ENCODE results near the gene TNFRSF6B. TPM values are rescaled to one million over a fixed set of nuclear protein-coding genes. Genes with fewer than 3 reads are reported as not detected.
"Not testable (repeated sequence)": the region's sequence is repeated elsewhere in the genome, so short reads cannot be mapped to it uniquely, and the experiment has no call there.

TNFRSF6B gene
- total RNA-seq, 1 donor from 2014 or later: 2.3 TPM

DNA sequence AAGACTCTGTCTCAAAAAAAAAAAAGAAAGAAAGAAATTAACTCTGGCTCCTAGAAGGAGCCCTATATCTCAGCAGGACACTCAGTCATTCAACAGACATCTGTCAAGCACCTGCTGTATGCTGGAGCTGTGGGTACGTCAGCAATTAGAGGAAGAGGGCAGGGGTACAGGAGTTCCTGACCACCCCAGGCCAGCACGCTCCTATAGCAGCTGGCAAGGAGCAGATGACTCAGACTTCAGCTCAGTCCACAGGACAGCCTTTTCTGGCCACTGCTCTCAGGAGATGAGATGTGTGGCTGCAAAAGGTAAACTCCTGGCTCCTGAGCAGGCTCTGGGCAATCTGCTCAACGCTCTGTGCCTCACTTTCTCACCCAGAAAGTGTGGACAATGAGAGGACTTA is 40.0 kb upstream of the TNFRSF6B start:
- no peaks in the 10 kb centered on the region for H3K27me3 Mint-ChIP-seq (ENCODE audit: unreplicated experiment)
- no peak overlapping the region for H3K4me3 Mint-ChIP-seq (ENCODE audit: unreplicated experiment)
- no peaks in the 10 kb centered on the region for H3K36me3 Mint-ChIP-seq (ENCODE audit: unreplicated experiment)
- TF ChIP-seq, protein P1, sequence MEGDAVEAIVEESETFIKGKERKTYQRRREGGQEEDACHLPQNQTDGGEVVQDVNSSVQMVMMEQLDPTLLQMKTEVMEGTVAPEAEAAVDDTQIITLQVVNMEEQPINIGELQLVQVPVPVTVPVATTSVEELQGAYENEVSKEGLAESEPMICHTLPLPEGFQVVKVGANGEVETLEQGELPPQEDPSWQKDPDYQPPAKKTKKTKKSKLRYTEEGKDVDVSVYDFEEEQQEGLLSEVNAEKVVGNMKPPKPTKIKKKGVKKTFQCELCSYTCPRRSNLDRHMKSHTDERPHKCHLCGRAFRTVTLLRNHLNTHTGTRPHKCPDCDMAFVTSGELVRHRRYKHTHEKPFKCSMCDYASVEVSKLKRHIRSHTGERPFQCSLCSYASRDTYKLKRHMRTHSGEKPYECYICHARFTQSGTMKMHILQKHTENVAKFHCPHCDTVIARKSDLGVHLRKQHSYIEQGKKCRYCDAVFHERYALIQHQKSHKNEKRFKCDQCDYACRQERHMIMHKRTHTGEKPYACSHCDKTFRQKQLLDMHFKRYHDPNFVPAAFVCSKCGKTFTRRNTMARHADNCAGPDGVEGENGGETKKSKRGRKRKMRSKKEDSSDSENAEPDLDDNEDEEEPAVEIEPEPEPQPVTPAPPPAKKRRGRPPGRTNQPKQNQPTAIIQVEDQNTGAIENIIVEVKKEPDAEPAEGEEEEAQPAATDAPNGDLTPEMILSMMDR (IDR thresholded peaks at IDR 0.05): no peak
- peaks cover 33% of the 10 kb centered on the region for H3K4me1 Mint-ChIP-seq (ENCODE audit: unreplicated experiment)
- no peaks in the 10 kb centered on the region for H3K9me3 Mint-ChIP-seq (ENCODE audit: unreplicated experiment)
- no peak overlapping the region for H3K27ac Mint-ChIP-seq (ENCODE audit: unreplicated experiment)
- no peak for DNase-seq (ENCODE audit: extremely low spot score, unreplicated experiment)

DNA sequence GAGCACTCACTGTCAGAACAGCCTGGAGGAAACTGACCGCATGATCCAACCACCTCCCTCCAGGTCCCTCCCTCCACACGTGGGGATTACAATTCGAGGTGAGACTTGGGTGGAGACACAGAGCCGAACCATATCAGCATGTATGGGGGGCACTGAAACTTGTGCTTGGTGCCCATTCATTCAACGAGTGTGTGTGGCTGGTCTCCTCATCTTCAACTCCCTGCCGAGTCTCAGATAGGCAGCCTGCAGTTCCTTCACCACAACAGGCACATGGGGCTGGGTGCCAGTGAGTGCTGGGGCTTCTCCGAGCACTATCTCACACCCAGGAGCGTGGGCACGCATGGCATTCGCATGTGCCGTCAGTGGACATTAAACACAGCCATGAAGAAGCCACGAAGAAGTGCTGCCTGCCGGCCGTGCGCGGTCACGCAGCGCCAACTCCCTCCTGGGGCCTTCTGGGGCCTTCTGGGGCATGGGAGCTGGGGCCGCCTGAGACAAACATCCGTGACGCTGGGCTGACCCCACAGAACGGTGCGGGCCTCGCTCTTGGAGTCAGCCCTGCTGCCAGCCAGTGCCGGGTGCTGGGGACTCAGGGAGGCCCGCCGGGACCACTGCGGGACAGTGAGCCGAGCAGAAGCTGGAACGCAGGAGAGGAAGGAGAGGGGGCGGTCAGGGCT is 39.1 kb upstream of the TNFRSF6B start:
- peaks cover 2% of the 10 kb centered on the region for H3K36me3 Mint-ChIP-seq (ENCODE audit: unreplicated experiment)
- H3K4me1 Mint-ChIP-seq (ENCODE audit: unreplicated experiment): peaks cover 30% of the 10 kb centered on the region
- DNase-seq (ENCODE audit: extremely low spot score, unreplicated experiment): no peak
- H3K27ac Mint-ChIP-seq (ENCODE audit: unreplicated experiment): peak overlapping the region; percentile 94
- H3K27me3 Mint-ChIP-seq (ENCODE audit: unreplicated experiment): no peaks in the 10 kb centered on the region
- H3K4me3 Mint-ChIP-seq (ENCODE audit: unreplicated experiment): peak overlapping the region; percentile 97
- no peaks in the 10 kb centered on the region for H3K9me3 Mint-ChIP-seq (ENCODE audit: unreplicated experiment)
- TF ChIP-seq, protein P1 (IDR thresholded peaks at IDR 0.05): no peak

DNA sequence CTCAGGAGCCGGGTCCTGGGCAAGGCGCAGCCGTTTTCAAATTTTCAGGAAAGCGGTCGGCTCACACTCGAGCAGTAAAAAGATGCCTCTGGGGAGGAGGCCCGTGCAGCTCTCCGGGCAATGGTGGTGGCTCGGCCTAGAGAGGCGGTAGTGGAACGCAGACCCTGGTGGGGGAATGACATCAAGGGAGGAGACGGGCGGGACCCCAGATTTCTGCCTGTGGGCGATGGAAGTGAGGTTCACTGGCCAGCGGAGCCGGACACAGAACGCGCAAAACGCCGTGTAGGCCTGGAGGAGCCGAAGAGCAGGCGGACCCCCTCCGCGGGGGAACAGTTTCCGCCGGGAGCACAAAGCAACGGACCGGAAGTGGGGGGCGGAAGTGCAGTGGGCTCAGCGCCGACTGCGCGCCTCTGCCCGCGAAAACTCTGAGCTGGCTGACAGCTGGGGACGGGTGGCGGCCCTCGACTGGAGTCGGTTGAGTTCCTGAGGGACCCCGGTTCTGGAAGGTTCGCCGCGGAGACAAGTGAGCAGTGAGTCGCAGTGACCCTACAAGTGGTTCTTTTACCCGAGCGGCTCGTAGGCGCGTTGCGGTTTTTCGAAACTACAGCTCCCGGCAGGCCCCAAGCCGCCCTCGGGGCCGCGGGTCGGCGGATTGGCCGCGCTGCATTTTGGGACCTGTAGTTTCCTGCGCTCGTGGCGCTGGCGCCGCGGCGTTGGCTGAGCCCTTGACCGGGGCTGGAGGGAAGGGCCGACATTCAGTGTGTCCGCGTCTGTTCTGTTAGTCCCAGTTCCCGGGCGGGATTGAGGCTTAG is 38.3 kb upstream of the TNFRSF6B start, which contains the start of gene RTEL1:
Gene RTEL1, plus strand, starts transcription at position 376 of the 812 bp plus-strand sequence. CDS start 1,091 bp downstream, outside the sequence.
- peaks cover 5% of the 10 kb centered on the region for H3K36me3 Mint-ChIP-seq (ENCODE audit: unreplicated experiment)
- H3K9me3 Mint-ChIP-seq (ENCODE audit: unreplicated experiment): no peaks in the 10 kb centered on the region
- peak within 1 kb of the TSS; percentile 97 for H3K4me3 Mint-ChIP-seq (ENCODE audit: unreplicated experiment)
- H3K27ac Mint-ChIP-seq (ENCODE audit: unreplicated experiment): peak within 1 kb of the TSS; percentile 94
- peak; percentile 97 for DNase-seq (ENCODE audit: extremely low spot score, unreplicated experiment)
- peaks cover 30% of the 10 kb centered on the region for H3K4me1 Mint-ChIP-seq (ENCODE audit: unreplicated experiment)
- TF ChIP-seq, protein P1 (IDR thresholded peaks at IDR 0.05): no peak
- H3K27me3 Mint-ChIP-seq (ENCODE audit: unreplicated experiment): no peaks in the 10 kb centered on the region

DNA sequence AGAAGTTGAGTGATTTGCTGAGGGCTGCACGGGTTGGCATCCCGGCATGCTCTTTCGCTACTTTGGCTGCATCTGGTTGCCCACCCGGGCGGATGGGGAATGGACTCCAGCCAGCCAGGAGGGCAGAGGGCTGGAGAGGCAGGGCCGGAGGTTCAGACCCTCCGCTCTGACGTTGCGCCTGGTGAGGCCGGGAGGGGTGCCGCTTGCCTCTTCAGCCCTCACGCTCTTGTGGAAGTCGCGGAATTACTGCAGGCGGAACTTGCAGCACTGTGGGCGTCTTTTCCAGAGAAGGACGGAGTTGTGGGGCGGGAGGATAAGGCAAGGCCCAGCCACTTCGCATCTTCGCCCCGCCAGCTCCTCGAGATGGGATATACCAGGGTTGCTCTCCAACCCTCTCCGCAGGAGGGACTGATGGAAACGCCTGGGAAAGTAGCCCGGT is 37.7 kb upstream of the TNFRSF6B start:
- Mint-ChIP-seq H3K27me3 (ENCODE audit: unreplicated experiment) (no peaks in the 10 kb centered on the region), H3K36me3 (ENCODE audit: unreplicated experiment) (peaks cover 5% of the 10 kb centered on the region), H3K9me3 (ENCODE audit: unreplicated experiment) (no peaks in the 10 kb centered on the region), H3K27ac (ENCODE audit: unreplicated experiment) (peak overlapping the region; percentile 94), H3K4me3 (ENCODE audit: unreplicated experiment) (peak overlapping the region; percentile 97), H3K4me1 (ENCODE audit: unreplicated experiment) (peaks cover 29% of the 10 kb centered on the region)
- TF ChIP-seq, protein P1 (IDR thresholded peaks at IDR 0.05): no peak
- DNase-seq (ENCODE audit: extremely low spot score, unreplicated experiment): no peak

DNA sequence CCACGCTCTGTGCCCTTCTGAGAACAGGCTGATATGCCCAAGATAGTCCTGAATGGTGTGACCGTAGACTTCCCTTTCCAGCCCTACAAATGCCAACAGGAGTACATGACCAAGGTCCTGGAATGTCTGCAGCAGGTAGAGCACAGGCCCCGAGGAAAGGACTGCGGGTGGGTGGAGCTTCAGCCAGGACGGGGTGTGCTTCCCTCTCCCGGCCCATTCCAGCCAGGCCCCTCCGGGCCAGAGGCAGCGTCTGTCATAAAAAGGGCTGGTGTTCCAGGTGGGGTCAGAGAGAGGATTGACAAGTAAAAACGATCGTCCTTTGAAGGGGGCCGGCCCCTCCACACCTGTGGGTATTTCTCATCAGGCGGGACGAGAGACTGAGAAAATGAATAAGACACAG is 37.1 kb upstream of the TNFRSF6B start:
- no peaks in the 10 kb centered on the region for H3K27me3 Mint-ChIP-seq (ENCODE audit: unreplicated experiment)
- peaks cover 5% of the 10 kb centered on the region for H3K36me3 Mint-ChIP-seq (ENCODE audit: unreplicated experiment)
- peak overlapping the region; percentile 94 for H3K27ac Mint-ChIP-seq (ENCODE audit: unreplicated experiment)
- H3K4me1 Mint-ChIP-seq (ENCODE audit: unreplicated experiment): peaks cover 24% of the 10 kb centered on the region
- TF ChIP-seq, protein P1 (IDR thresholded peaks at IDR 0.05): no peak
- no peaks in the 10 kb centered on the region for H3K9me3 Mint-ChIP-seq (ENCODE audit: unreplicated experiment)
- no peak for DNase-seq (ENCODE audit: extremely low spot score, unreplicated experiment)
- peak overlapping the region; percentile 97 for H3K4me3 Mint-ChIP-seq (ENCODE audit: unreplicated experiment)

DNA sequence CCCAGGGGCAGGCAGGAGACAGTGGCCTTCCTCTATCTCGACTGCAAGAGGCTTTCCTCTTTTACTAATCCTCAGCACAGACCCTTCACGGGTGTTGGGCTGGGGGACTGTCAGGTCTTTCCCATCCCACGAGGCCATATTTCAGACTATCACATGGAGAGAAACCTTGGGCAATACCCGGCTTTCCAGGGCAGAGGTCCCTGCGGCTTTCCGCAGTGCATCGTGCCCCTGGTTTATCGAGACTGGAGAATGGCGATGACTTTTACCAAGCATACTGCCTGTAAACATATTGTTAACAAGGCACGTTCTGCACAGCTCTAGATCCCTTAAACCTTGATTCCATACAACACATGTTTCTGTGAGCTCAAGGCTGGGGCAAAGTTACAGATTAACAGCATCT is 36.3 kb upstream of the TNFRSF6B start:
- Mint-ChIP-seq H3K4me1 (ENCODE audit: unreplicated experiment) (peaks cover 24% of the 10 kb centered on the region), H3K4me3 (ENCODE audit: unreplicated experiment) (peak overlapping the region; percentile 97)
- H3K27ac Mint-ChIP-seq (ENCODE audit: unreplicated experiment); DNase-seq (ENCODE audit: extremely low spot score, unreplicated experiment); H3K36me3 Mint-ChIP-seq (ENCODE audit: unreplicated experiment); H3K27me3 Mint-ChIP-seq (ENCODE audit: unreplicated experiment); H3K9me3 Mint-ChIP-seq (ENCODE audit: unreplicated experiment): not testable (repeated sequence)
